ENCODE results near the gene THRB.

GRCh38 chr3:24145981-24146822, 348.4 kb downstream of the THRB start:
- TF ChIP-seq CTCF (IDR thresholded peaks at IDR 0.05; ENCODE audit: poor library complexity) (no peak), EZH2phosphoT487 (IDR thresholded peaks at IDR 0.05; ENCODE audit: low read depth, severe bottlenecking, unreplicated experiment) (no peak)
